NCI-H1048 (cell line): ENCODE data around the gene VWF.

Experiments
- DNase-seq: peaks from one replicate; lab custom pipeline; 2025; lab: John Stamatoyannopoulos, UW

VWF gene

DNA sequence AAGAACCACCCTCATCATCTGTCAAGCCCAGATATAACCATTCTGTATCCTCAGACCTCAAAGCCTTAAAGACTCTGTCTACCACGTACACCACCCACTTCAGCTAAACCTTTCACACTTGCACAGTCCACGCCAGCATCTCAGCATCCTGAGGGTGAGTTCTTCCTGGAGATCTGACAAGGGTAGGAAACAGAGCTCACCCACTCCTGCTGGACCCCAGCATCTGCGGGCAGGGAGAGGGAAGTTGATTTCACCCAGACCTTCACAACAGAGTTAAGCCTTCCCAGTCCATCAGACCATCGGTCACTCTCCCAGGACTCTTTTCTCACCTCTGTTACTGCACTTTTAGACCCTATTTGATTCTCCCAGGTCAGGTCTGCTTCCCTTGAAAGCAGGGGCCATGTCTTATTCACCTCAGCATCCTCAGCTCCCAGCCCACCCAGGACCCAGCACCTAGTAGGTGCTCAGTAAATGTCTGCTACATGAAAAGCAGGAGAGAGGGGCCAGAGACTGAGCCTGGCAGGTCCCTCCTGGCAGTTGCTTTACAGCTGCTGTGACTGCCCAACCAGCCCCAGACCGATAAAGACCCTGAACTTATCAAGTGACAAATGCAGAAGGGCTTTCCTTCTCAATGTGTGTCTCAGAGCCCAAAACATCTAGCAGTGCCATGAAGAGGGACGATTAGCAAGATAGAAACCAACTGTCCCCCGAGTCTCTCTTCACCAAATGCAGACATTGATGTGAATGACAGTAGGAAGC lies 213.5 kb downstream of the VWF start:
- no peak for DNase-seq

DNA sequence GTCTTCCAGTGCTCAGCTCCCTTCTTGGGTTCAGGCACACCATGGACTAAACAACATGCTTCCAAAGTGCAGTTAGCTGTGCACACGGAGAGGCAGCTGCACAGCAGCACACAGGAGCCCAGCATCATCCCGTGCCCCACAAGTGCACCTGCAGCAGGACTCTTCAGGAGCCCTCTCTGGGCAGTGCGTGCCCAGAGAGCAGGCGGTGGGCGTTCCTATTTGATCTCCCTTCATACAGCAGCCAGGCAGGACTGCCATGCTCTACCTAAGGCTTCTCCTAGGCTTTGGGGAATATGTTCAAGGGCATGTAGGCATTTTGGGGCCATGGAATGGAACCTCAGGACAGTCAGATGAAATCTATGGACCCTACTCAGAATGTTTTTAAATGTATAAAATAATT lies 214.9 kb downstream of the VWF start:
- DNase-seq = no peak

DNA sequence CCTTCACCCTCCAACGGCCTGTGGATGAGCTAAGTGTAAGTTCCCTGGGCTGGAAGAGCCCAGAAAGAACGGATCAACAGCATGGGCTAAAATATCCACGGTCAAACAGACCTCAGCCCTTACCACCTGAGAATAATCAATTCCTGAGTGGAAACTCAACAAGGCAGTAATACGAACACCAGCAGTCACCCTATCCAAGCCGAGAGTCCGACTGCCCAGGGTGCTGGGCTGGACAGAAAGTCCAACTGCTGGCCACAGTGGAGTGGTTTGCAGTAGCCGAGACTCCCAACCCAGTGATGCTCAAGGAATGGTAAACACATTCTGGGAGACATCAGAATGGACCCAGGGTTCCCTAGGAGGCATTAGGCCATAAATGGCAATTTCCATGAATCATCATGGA lies 216.2 kb downstream of the VWF start:
- DNase-seq = no peak

DNA sequence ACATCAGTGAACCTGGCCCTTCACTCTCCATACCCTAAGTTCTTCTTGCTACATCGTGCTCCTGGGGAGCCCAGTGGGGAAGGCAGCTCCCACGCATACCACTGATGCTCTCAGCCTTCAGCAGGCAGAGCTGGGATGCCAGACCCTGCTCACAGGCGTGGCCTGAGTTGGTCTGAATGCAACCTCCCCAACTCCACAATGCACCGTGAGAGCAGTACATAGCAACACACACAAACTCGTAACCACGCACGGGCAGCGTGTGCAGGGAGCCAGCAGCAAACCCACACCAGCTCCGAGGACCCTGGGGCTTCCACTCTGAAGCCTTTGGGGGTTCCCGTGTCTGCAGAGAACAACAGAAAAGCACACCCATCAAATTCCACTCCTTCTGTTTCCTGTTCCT lies 216.7 kb downstream of the VWF start:
- DNase-seq = no peak

DNA sequence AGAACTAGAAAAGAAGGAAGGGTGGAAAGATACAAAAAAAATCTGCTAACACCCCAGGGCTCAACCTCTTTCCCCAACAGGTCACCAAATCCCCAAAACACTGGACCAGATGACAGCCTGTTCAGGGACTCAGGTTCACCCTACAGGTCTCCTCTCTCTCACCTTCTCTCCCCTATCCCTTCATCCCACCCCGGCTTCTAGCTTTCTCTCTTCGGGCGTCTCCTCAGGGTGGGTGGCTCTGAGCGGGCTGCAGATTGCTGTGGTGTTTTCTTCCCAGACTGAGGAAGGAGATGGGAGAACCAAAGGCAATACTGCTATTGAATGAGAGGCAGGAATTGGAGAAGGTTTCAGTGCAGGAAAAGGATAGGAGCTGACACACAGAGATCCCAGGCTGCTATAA lies 218.7 kb downstream of the VWF start:
- DNase-seq = no peak

DNA sequence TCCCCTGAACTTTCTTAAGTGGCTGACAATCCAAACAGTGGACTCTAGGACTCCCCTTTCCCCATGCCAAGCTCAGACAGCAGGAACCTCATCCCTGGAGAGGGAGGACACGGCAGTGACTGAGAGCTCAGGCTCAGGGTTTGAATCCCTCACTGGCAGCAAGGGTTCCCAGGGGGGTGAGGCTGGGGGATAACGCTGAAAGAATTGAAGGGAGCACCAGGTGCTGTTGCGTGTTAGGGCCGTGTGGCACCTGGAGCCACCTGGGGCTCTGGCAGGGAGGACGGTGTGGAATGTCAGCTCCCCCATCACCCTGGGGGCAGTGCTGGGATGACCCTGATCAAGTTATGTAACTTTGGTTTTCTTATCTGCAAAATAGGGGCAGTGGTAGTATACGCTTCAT lies 219.5 kb downstream of the VWF start:
- no peak for DNase-seq

DNA sequence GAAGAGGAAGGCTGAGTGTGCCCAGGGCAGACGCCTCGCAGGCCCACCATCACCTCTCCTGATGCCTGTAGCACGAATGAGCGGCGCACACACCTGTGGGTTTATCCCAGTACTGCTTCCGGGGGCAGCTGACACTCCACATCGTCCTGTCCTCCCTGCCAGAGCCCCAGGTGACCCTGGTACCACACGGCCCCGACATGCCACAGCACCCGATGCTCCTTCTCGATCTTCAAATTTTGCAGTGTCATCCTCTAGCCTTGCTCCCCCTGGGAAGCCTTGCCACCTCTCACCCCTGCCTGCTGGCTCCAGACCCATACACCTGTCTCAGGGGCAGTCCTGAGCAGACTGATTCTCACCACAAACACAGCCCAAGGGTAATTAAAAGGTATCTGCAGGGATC lies 220.0 kb downstream of the VWF start:
- DNase-seq = no peak

DNA sequence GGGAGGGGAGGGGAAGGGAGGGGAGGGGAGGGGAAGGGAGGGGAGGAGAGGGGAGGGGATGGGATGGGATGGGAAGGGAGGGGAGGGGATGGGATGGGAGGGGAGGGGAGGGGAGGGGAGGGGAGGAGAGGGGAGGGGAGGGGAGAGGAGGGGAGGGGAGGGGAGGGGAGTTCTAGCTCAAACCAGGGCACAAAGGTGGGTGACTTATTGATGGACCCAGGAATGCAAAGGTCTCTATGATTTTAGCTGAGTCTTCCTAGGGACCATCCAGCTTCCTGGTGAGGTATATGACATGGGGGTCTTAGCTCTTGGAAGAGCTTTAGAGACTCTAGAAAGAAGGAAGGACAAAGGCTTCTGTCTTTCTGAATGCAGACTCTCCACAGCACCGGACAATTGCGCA lies 221.7 kb downstream of the VWF start:
- DNase-seq = no peak

DNA sequence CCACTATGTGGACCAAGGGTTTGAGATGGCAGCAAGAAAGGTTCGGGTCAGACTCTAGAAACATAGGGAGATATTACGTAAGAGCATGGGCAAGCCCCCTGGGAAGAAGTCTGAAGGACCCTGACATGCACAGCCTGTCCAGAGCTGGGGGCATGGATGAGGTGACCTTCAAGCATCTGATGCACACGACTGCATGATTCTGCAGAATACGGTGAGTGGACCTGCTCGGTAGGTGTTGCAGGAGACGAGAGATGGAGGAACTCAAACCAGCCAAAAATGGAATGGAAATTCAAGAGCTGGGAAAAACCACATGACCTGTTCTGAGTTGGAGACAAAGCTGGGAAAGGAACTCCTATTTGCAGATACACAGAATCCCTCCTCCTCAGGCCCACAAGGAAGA lies 223.1 kb downstream of the VWF start:
- DNase-seq = no peak

DNA sequence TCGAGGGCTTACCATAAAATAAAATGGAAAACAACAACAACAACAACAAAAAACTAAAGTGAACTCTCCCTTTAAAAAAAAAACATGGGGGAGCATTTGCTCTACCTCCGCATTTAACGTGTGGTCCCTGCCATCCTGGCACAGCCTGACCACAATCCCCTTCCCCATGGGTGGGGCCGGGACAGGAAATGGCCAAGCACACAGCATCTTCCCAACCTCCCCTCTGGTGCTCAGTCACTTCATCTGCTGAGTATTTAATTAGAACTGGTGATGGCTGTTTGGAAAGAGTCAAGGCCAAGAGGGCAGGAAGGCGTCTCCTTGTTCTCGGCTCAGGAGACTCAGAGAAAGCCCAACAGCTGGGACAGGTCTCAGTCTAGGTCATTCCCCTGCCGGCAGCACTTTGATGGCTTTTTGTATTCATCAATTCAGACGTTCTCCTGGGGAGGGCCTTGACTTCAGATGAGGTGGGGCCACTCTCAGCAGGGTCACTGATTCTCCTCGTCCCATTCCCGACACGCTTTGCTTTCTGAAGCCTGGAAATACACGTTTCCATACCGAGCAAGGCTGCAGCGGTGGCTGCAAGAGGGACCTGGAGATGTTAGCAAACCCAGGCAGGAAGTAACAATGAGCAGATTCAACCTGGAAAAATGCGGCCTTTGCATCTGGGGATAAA lies 223.8 kb downstream of the VWF start:
- DNase-seq = no peak

DNA sequence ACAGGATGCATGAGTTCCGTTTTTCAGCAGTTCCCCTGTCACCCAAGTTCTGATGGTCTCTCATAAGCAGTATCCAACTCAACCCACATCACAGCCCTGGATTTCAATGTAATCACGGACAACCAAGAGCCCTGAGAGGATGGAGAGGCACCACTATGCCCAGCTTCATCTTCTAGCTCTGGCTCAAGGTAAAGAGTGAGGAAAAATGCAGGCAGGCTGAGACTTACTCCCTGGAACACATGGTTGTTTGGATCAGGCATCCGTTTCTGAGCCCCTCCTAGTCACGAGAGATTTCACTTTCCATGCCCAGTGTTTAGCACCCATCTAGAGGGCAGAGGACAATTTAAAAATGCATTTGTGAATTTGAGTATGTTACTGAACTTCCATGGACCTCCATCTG lies 224.4 kb downstream of the VWF start:
- no peak for DNase-seq

DNA sequence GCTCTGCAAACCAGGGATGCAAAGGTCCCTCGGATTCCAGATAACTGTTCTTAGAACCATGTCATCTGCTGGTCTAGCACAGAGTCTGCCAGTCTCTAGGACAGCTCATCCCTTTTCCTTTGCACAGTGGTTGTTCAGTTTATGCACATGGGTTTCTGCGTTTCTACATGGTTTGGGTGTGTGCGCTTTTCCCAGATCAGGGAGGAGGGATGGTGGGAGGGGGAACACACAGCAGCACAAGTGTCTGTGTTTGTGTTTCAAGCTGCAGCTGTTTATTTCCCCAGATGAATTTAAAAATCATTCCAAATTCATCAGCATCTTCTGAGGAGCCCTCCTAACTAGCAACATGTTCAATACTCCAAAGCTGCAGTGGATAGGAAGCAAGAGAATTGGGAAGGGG lies 224.8 kb downstream of the VWF start:
- no peak for DNase-seq

DNA sequence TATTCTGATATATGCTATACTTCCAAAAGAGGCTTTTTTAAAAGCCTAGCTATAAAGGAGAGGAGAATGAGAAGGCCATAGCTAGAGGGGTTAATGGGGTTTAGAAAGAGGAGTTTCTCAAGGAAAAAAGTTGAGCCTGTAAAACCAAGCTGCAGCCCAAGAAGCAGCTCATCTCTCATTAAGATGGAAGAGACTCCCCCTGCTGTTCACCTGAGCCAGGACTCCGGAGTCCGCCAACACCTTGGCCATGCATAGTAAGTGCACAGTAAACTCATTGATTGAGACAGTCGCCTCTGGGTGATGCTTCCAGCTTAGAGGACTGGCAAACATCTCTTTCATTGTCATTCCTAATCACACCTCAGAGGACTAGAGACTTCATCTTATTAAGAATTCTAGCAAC lies 225.6 kb downstream of the VWF start:
- DNase-seq = no peak
